Fibroblast of skin of left biceps (primary cell): Measurements from ENCODE around the gene PCDH9.

Experiments
- DNase-seq, 2 experiments: peaks; one replicate each; pipeline ENCODE4 v3.0.0-alpha.2; 2013; ENCODE audit warnings: low read depth in 2 of 2

The PCDH9 gene

DNA sequence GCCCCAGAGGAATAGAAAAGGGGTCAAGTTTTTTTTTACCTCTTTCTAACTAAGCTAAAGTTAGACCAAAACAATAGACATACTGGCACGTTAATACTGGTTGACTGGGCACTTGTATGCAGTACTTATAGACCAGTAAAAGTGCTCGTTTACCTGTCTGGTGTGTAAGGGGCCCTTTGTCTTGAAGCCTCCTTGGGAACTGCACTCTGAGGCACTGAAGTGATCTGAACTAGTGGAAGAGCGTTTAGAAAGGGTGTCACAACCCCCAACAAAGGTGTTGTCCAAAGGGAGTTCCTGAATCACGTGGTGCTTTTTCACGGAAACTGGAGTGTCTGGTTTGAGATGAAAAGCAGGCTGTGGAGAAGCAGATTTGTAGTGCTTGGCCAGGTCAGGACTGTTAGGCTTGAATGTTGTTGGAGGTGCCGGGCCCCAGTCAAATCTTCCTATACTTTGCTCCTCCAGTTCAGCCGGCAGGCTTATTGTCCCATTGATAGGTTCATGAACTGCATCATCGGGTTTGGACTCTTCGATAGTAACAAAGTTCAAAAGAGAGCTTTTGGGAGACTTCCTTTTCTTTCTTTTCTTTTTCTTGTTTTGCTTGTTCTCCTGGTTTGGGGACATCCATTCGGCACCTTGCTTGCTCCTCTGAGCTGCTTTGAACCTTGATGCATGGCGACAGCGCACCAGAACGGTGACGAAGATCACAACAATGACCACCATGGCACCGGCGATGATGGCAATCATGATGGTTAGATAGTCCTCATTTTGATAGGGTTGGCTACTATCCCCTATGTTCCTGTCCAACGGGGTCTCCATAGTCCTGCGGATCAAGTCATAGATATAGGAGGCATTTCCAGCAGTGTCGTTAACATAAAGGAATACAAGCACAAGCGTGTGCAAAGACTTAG, 4.6 kb downstream of the PCDH9 start:
- DNase-seq: no peak

DNA sequence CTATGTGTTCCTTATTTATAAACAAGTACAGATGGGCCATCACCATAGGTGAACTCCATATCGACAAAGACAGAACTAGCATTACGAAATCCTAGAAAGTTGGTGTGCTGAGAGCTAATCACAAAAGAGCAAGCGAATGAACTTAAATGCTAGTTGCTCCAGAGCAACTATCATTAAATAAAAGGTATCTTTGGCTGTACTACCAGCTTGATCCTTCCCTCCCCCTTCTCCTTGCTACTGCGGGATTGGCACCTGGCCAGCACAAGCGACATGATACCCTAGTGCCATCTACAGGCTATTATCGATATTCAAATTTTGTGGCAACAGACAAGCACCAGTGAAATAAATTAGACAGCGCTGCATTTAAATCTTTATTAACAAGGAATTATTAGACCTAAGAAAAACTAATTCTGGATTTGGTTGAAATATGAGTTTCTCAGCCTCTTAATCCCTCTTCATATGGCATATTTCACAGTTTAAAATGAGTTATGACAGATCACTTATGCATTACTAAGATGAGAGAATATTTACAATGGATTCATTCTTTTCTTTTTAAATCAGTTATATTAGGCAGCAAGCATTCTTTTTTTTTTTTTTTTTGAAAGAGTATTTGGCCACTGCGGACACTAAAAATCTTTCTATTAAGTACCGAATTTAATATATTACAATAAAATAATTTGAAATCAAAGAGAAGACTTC, 5.8 kb downstream of the PCDH9 start:
- DNase-seq: peak; percentile 39 to 53

DNA sequence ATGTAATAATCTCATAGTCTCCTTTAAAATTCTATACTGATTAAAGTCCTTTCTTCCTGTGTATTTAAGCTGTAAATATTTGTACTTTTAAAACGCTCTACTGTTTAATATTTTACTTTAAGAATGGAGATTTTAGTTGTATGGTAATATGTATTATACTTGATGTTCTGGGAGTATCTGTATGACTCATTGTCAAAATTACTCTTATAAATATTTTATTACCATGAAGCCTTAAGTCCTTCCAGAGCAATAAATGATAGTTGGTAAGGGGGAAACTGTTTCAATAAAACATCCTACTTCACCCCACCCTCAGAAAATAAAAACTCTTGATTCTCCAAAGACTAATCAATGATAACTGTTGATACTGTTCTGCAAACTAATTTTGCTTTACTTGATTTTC, 6.4 kb downstream of the PCDH9 start:
- DNase-seq: no peak

DNA sequence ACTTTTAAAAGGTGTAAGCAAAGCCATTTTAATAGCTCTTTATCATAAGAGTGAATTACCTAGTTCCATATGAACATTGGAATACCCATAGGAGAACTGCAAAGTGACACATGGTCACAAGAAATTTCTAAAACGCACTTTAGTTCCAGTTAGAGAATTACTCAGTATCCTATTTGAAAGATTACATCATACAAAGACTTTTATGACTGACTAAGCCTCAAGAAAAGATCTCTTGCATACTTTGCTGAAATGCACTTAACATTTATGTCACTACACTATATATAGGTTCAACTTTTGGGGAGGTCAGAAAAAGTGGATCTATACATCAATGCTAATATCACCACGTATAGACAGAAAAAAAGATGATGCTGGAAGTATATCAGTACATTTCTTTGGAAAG, 7.1 kb downstream of the PCDH9 start:
- no peak for DNase-seq

GRCh38 chr13:67221630-67222226, 8.4 kb downstream of the PCDH9 start:
- no peak for DNase-seq

GRCh38 chr13:67219113-67219512, 11.0 kb downstream of the PCDH9 start:
- DNase-seq: no peak

DNA sequence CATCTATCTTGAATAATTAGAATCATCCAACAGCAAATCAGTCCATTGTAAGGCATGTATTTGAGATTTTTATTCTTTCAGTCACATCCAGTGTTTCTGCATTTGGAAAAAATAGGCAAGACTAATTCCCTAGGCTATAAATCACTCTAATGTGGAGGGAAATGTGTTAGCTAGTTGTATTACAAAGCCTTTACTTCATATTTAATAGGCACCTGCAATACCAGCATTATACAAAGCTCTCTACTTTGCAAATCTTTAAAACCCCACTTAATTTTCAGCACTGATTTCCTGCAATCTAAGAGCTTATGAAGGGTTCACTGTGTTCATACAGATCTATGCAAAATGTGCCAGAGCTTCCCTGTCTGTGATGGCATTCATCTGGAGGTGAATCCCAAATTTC, 12.3 kb downstream of the PCDH9 start:
- DNase-seq: no peak

DNA sequence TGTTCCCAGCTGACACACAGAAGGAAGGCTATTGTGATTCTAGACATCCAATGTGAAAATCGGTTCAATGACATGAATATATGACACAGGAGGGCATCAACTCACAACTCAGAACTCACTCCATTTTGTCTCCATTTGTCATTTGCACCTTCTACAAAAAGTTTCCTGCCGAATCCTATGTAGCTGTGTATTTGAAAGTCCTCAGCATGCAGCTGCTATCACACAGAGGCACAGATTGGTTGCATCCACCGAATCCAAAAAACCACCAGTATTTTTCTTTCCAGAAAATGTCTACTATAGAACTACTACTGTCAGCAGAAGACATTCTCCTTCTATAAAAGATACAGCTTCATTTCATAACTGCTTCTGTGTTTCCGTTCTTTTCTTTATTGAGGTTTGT, 13.3 kb downstream of the PCDH9 start:
- no peak for DNase-seq

DNA sequence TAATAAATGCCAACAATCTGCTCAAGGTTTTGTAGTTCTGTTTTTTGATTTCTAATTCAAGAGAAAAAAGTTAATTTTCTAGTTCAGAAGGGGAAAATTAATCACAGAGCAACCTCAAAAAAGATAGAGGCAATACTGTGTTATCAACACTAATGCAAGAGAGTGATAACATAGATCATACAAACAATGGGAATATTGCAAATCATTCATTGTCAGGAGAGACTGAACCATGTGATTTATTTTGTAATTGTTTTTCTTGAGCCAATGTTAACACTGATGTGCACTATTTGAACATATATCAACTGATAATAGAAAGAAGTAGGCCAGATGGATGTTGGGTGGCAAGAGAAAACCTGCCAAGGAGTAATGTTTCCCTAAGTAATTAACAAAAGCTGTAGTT, 19.9 kb downstream of the PCDH9 start:
- DNase-seq: no peak

DNA sequence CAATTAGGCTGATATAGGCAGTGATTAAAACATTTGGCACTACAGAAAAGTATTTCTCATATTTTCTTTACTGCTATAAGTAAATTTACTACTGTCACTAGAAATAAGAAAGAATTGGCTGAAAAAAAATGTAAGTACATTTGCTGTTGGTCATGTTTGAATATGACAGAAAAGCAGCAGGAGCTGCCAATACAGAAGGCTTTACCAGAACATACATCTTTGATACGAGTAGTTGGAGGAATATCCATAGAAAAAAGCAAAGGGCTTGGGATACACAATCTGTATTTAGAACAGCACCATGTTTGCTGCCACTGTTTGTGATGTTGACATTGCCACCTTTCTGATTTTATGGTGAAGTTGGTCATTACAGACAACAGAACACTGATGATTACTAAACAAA, 21.6 kb downstream of the PCDH9 start:
- DNase-seq: no peak

GRCh38 chr13:67204764-67205163, 25.4 kb downstream of the PCDH9 start:
- DNase-seq: no peak

GRCh38 chr13:67200605-67201004, 29.5 kb downstream of the PCDH9 start:
- no peak for DNase-seq

DNA sequence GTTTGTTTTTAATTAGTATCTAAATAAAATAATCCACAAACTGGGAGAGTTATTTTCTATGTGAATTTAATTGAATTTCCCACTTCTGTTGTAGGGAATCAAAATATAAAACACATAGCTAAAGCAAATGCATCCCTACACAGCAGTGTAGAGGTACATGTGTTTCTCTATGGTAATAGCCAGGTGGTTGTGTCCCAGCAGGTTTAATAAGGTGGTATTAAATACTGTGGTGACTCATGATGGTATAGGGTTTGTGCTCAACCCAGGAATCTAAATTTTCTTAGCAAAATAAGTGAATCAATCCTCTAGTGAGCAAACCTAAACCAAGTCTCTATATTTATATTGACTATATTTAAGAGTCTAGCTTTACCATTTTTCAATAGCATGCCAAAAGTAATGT, 30.0 kb downstream of the PCDH9 start:
- no peak for DNase-seq

DNA sequence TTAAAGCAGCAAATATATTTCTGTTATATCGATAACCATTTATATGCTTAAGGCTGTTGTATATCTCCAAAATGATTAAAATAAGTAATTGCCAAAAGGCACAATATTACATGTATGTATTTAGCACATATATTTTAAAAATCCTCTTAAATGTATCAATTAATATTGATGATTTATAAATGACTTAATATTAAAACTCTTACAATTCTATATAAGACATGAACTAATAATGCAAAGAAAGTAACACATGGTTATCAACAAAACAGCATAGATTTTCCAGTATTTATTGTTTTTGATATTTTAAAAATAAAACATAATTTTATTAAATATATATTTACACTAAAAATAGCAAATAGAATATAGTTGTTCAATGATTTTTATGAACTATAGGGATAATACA, 32.4 kb downstream of the PCDH9 start:
- DNase-seq: no peak

DNA sequence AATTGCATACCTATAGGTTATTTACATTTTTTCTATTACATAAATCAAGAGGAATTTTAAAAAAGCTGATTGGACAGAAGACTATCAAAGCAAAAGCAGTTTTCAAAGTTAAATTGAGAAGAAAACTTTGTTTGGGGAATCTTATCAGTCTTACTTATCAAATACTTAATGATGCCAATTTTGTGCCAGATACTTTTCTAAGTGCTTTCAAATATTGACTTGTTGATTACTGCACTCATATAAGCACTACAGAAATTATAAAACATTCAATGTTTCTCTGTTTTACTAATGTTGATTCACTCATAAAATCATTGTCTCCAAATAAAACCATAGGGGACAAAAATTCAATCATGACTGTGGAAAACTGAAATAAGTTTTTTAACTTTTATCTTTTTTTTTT, 36.2 kb downstream of the PCDH9 start:
- DNase-seq: no peak

DNA sequence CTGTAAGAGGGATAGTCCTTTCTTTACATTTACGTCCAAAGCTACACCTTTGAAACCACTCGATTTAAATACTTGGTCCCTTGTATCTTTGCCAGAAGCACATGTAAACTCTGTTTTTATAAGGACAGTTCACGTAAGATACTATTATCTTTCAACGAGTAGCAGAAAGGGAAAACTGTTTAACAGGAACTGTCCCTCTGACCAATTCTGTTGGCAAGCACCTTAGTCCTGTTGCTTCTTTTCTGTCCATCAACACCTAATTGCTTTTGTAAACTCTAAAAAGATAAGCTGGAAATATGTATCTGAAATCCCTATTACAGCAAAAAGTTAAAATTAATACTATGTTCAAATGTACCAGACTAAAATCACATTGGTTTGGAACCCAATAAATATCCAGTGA, 37.4 kb downstream of the PCDH9 start:
- DNase-seq: no peak

DNA sequence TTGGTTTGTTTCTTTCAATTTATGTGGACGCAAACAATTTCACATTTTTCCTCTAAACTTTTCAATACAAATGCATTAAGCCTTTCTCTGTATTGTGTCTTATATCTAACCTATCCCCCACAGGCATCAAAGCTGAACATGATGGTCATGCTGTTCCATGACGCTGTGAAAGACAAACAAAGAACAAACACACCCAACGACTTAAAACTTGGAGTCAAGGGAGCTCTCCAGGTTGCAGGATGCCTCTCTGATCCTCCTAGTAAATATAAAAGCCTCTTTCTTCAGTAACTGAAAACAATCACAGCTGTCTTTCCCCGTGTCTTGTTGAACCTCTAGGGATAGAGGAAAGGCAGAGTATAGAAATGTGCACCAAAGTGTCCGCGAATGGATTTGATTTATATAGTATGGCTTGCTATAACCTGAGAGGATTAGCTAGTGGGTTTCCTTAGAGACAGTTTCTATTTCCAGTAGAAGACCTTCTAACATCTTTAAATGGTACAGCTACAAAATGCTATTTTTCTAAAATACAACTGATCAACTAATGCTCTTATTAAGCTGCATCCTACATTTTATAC, 43.1 kb downstream of the PCDH9 start:
- no peak for DNase-seq

- DNase-seq: no peak
Measured at GRCh38 chr13:67184247-67184646, 45.9 kb downstream of the PCDH9 start.

DNA sequence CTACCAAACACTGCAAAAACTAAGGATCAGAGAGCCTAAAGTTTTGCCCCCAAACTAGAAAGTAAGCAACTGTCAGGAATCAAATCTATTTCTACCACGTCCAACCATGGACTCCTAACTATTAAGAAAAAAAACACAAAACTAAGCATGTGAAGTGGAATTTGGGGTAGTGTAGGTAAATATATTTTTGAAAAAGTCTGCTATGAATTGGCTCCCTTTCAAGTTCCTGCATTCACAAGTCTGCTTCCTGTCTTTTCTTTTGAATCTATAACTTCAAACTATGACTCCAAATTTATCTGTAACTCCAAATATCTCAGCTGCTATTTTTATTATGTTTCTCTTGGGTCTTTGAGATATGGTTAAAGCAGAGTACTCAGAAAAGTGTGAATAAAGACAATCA, 47.0 kb downstream of the PCDH9 start:
- no peak for DNase-seq

- no peak for DNase-seq
Measured at GRCh38 chr13:67175836-67176459, 54.2 kb downstream of the PCDH9 start.

DNA sequence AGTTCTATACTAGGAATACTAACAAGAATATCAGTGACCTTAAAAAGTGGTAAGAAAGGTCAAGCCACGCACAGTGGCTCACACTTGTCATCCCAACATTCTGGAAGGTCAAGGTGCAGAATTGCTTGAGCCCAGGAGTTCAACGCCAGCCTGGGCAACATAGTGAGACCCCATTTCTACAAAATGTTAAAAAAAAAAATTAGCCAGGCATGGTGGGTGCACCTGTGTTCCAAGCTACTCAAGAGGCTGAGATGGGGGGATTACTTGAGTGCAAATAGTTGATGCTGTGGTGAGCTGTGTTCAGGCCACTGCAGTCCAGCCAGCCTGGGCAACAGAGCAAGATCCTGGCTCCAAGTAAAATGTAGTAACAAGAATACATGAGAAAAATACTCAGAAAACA, 61.8 kb downstream of the PCDH9 start:
- DNase-seq: no peak

- no peak for DNase-seq
Measured at GRCh38 chr13:67167420-67167819, 62.7 kb downstream of the PCDH9 start.
